Hypothalamus (tissue), 51 donors: Measurements from ENCODE around the gene THBS2.
A peak's percentile ranks its signal among the peaks of the same experiment; 100 is the strongest.

Experiments
- DNase-seq, 51 donors: peaks; one replicate each; lab custom pipeline; 2025; lab: John Stamatoyannopoulos, UW

The THBS2 gene

GRCh38 chr6:169233181-169233580 is 20.5 kb downstream of the THBS2 start:
- no peak for DNase-seq

GRCh38 chr6:169232507-169232931 is 21.1 kb downstream of the THBS2 start:
- DNase-seq: no peak

- DNase-seq: no peak
Observed at GRCh38 chr6:169231790-169232506, 21.7 kb downstream of the THBS2 start.

- DNase-seq: no peak
Observed at GRCh38 chr6:169230946-169231789, 22.5 kb downstream of the THBS2 start.

- DNase-seq: no peak
Observed at GRCh38 chr6:169230322-169230665, 23.4 kb downstream of the THBS2 start.

GRCh38 chr6:169229615-169230321 is 23.9 kb downstream of the THBS2 start:
- DNase-seq: peak in 16 of 51 donors; percentile 31 to 57 (median 48)

GRCh38 chr6:169227116-169227515 is 26.5 kb downstream of the THBS2 start:
- DNase-seq: no peak

- DNase-seq: no peak
Observed at GRCh38 chr6:169225887-169226286, 27.8 kb downstream of the THBS2 start.

GRCh38 chr6:169225131-169225576 is 28.5 kb downstream of the THBS2 start:
- no peak for DNase-seq

GRCh38 chr6:169224716-169225115 is 28.9 kb downstream of the THBS2 start:
- no peak for DNase-seq

GRCh38 chr6:169224185-169224695 is 29.4 kb downstream of the THBS2 start:
- peak in 1 of 51 donors; percentile 19 for DNase-seq

- DNase-seq: no peak
Observed at GRCh38 chr6:169223006-169223405, 30.6 kb downstream of the THBS2 start.

GRCh38 chr6:169222126-169222525 is 31.5 kb downstream of the THBS2 start:
- no peak for DNase-seq

- no peak for DNase-seq
Observed at GRCh38 chr6:169221264-169221663, 32.4 kb downstream of the THBS2 start.

- no peak for DNase-seq
Observed at GRCh38 chr6:169220068-169220964, 33.3 kb downstream of the THBS2 start.

GRCh38 chr6:169217972-169218371 is 35.7 kb downstream of the THBS2 start:
- DNase-seq: no peak

GRCh38 chr6:169216830-169217229 is 36.8 kb downstream of the THBS2 start:
- no peak for DNase-seq

- peak in 2 of 51 donors; percentile 6 to 11 for DNase-seq
Observed at GRCh38 chr6:169215201-169215681, 38.4 kb downstream of the THBS2 start.

- peak in 6 of 51 donors; percentile 13 to 52 (median 30) for DNase-seq
Observed at GRCh38 chr6:169214789-169215188, 38.9 kb downstream of the THBS2 start.
